Fibroblast of lung (primary cell): ENCODE results near the gene G6PC1. TPM values are rescaled to one million over a fixed set of nuclear protein-coding genes. Genes with fewer than 3 reads are reported as not detected.
"Not testable (repeated sequence)": the region's sequence is repeated elsewhere in the genome, so short reads cannot be mapped to it uniquely, and the experiment has no call there.

Experiments
- DNase-seq, 2 donors: peaks; one replicate each; pipeline versions ENCODE4 v3.0.0 to v3.0.0-alpha.2; 2010; ENCODE audit warnings: low read depth in 2 of 2
- H2AFZ ChIP-seq: 2 replicates; pipeline ENCODE4 v1.5.1; 2012; ENCODE audit warnings: low read length, control low read depth, inconsistent platforms
- H3K27ac ChIP-seq: 2 replicates; pipeline ENCODE4 v1.5.1; 2011; ENCODE audit warnings: low read length, control low read depth; ENCODE audit not compliant: insufficient read depth
- H3K27me3 ChIP-seq: 2 replicates; pipeline ENCODE4 v1.5.1; 2011; ENCODE audit warnings: mild to moderate bottlenecking, low read length; ENCODE audit not compliant: control insufficient read depth, insufficient read depth
- H3K36me3 ChIP-seq: 2 replicates; pipeline ENCODE4 v1.5.1; 2011; ENCODE audit warnings: low read length; ENCODE audit not compliant: control insufficient read depth, insufficient read depth
- H3K4me1 ChIP-seq: 2 replicates; pipeline ENCODE4 v1.5.1; 2011; ENCODE audit warnings: low read length; ENCODE audit not compliant: control insufficient read depth, insufficient read depth; ENCODE audit errors: extremely low read depth
- H3K4me2 ChIP-seq: 2 replicates; pipeline ENCODE4 v1.5.1; 2011; ENCODE audit warnings: low read length, control low read depth; ENCODE audit not compliant: insufficient read depth; ENCODE audit errors: extremely low read depth
- H3K4me3 ChIP-seq, 4 experiments: fragments of 200-600 bp in 1 of 4; sonication (generic) in 1 of 4; replicated peaks in 1 of 4; 2 replicates each; pipeline ENCODE4 v1.5.1; 2011 to 2016; ENCODE audit warnings: low read length in 4 of 4, low read depth in 3 of 4, mild to moderate bottlenecking in 3 of 4, control low read depth in 2 of 4, inconsistent platforms in 1 of 4, mixed read lengths in 1 of 4; ENCODE audit not compliant: insufficient read depth in 1 of 4; ENCODE audit errors: control extremely low read depth in 1 of 4
- H3K79me2 ChIP-seq: 2 replicates; pipeline ENCODE4 v1.5.1; 2012; ENCODE audit warnings: mild to moderate bottlenecking, low read length, inconsistent platforms; ENCODE audit not compliant: control insufficient read depth, insufficient read depth
- H3K9ac ChIP-seq: 2 replicates; pipeline ENCODE4 v1.5.1; 2011; ENCODE audit warnings: mild to moderate bottlenecking, low read length, control low read depth; ENCODE audit not compliant: insufficient read depth
- H3K9me3 ChIP-seq: 2 replicates; pipeline ENCODE4 v1.5.1; 2012; ENCODE audit warnings: low read depth, low read length; ENCODE audit not compliant: control insufficient read depth, insufficient read depth
- H4K20me1 ChIP-seq: 2 replicates; pipeline ENCODE4 v1.5.1; 2011; ENCODE audit warnings: low read length; ENCODE audit not compliant: control insufficient read depth, insufficient read depth; ENCODE audit errors: extremely low read depth
- EZH2 ChIP-seq: IDR thresholded peaks from 2 replicates; pipeline ENCODE4 v1.5.1; 2012; ENCODE audit warnings: low read length, control low read depth, mild to moderate bottlenecking; ENCODE audit errors: missing control alignments
- polyA plus RNA-seq, 2 donors: library from polyadenylated mRNA; depleted of rRNA in 1 of 2; stranded (reverse) in 1 of 2; unstranded in 1 of 2; fragments of >200 nt; gene quantifications; 2 replicates each; pipeline ENCODE4 v1.2.1, GENCODE V29; 2011 to 2012; ENCODE audit warnings: missing spikeins in 1 of 2
- total RNA-seq: library from RNA; depleted of rRNA; stranded (reverse); fragments of >200 nt; gene quantifications from 2 replicates; pipeline ENCODE4 v1.2.1, GENCODE V29; 2014
- TF ChIP-seq, protein P1 (sequence below), 2 donors: IDR thresholded peaks in 1 of 2; conservative IDR thresholded peaks in 1 of 2; 1 replicate in 1 of 2; 2 replicates in 1 of 2; pipeline ENCODE4 v1.5.1; 2011 to 2012; ENCODE audit warnings: low read length in 2 of 2, control low read depth in 1 of 2, inconsistent platforms in 1 of 2, low read depth in 1 of 2, mild to moderate bottlenecking in 1 of 2

The G6PC1 gene
- total and polyA plus RNA-seq, 2 donors (not counting 1 experiment from before 2014, with no cell fraction given) = not detected

DNA sequence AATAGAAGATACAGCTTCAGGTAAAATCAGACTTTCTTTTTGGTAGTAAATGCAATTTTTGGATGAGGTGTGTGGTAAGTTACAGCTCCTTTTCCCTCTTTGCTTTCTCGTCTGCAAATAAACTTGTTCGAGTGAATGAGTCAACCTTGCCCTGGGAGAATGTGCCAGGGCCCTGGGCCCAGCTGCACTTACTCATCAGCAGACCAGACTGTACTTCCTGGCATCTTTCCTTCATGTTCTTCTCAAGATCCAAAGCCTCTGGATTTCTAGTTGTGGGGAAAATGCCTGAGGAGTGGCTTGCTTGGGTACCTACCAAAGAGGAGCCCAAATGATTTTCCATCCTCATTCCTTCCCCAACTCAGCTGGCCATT, 5.4 kb upstream of the G6PC1 start:
- Histone ChIP-seq H2AFZ (no peak overlapping the region), H3K4me2 (no peak overlapping the region), H3K9ac (no peak overlapping the region)

DNA sequence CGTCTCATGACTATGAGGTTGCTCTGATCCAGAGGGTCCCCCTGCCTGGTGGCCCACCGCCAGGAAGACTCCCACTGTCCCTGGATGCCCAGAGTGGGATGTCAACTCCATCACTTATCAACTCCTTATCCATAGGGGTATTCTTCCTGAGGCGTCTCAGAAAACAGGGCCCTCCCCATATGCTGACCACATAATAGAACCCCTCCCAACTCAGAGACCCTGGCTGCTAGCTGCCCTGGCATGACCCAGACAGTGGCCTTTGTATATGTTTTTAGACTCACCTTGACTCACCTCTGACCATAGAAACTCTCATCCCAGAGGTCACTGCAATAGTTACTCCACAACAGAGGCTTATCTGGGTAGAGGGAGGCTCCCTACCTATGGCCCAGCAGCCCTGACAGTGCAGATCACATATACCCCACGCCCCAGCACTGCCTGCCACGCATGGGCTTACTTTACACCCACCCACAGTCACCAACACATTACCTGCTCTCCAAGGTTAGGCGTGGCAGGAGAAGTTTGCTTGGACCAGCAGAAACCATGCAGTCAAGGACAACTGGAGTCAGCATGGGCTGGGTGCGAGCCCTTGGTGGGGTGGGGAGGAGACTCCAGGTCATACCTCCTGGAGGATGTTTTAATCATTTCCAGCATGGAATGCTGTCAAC, 2.3 kb upstream of the G6PC1 start:
- H3K36me3 ChIP-seq = no peaks in the 10 kb centered on the region
- H3K27ac ChIP-seq = no peak overlapping the region
- H2AFZ ChIP-seq = no peak overlapping the region
- H3K4me3 ChIP-seq = no peak overlapping the region
- no peak for TF ChIP-seq EZH2
- TF ChIP-seq, protein P1, sequence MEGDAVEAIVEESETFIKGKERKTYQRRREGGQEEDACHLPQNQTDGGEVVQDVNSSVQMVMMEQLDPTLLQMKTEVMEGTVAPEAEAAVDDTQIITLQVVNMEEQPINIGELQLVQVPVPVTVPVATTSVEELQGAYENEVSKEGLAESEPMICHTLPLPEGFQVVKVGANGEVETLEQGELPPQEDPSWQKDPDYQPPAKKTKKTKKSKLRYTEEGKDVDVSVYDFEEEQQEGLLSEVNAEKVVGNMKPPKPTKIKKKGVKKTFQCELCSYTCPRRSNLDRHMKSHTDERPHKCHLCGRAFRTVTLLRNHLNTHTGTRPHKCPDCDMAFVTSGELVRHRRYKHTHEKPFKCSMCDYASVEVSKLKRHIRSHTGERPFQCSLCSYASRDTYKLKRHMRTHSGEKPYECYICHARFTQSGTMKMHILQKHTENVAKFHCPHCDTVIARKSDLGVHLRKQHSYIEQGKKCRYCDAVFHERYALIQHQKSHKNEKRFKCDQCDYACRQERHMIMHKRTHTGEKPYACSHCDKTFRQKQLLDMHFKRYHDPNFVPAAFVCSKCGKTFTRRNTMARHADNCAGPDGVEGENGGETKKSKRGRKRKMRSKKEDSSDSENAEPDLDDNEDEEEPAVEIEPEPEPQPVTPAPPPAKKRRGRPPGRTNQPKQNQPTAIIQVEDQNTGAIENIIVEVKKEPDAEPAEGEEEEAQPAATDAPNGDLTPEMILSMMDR (conservative IDR thresholded peaks at IDR 0.05 in 1 of 2, IDR thresholded peaks at IDR 0.05 in 1 of 2; ENCODE audit: low read depth in 1 of 2, low read length in 2 of 2) = no peak
- H3K79me2 ChIP-seq = no peaks in the 10 kb centered on the region
- H4K20me1 ChIP-seq = no peaks in the 10 kb centered on the region
- no peaks in the 10 kb centered on the region for H3K4me1 ChIP-seq
- H3K9me3 ChIP-seq = no peaks in the 10 kb centered on the region
- no peak overlapping the region for H3K9ac ChIP-seq
- DNase-seq = no peak
- H3K27me3 ChIP-seq = peaks cover 4% of the 10 kb centered on the region
- H3K4me2 ChIP-seq = no peak overlapping the region

More for the DNA sequence above, 5.4 kb upstream of the G6PC1 start:
- Histone ChIP-seq H4K20me1 (no peaks in the 10 kb centered on the region), H3K4me3 (no peak overlapping the region), H3K79me2 (no peaks in the 10 kb centered on the region), H3K9me3 (no peaks in the 10 kb centered on the region), H3K36me3 (no peaks in the 10 kb centered on the region), H3K27ac (no peak overlapping the region), H3K27me3 (no peaks in the 10 kb centered on the region), H3K4me1 (no peaks in the 10 kb centered on the region)
- TF ChIP-seq, protein P1 (conservative IDR thresholded peaks at IDR 0.05 in 1 of 2, IDR thresholded peaks at IDR 0.05 in 1 of 2; ENCODE audit: low read depth in 1 of 2, low read length in 2 of 2) = no peak
- peak; percentile 88 to 92 for DNase-seq

DNA sequence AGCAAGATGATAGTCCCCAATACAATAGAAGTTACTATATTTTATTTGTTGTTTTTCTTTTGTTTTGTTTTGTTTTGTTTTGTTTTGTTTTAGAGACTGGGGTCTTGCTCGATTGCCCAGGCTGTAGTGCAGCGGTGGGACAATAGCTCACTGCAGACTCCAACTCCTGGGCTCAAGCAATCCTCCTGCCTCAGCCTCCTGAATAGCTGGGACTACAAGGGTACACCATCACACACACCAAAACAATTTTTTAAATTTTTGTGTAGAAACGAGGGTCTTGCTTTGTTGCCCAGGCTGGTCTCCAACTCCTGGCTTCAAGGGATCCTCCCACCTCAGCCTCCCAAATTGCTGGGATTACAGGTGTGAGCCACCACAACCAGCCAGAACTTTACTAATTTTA, 618 bp upstream of the G6PC1 start:
- DNase-seq, H3K36me3 ChIP-seq, H3K4me3 ChIP-seq, H3K9ac ChIP-seq, H3K79me2 ChIP-seq, H3K4me2 ChIP-seq, H3K27ac ChIP-seq, H2AFZ ChIP-seq, H4K20me1 ChIP-seq, H3K27me3 ChIP-seq, H3K9me3 ChIP-seq, H3K4me1 ChIP-seq: not testable (repeated sequence)
